Activated T-helper 1 cell treated with anti-CD3 and anti-CD28 coated beads, Interleukin-12 subunit alpha, Interleukin-12 subunit beta, Interleukin-2, Interleukin-4 antibody, amounts not matched to agents 30 ng/mL and 10 ng/mL and 1 ng/mL, durations not matched to agents 14 hours and 24 hours and 36 hours (primary cell): ENCODE data around the gene STRAP. TPM values are rescaled to one million over a fixed set of nuclear protein-coding genes. Genes with fewer than 3 reads are reported as not detected.

Source experiments
- DNase-seq: peaks from one replicate; pipeline ENCODE4 v3.0.0; 2021; ENCODE audit warnings: low spot score
- H3K27ac Mint-ChIP-seq: one replicate; pipeline ENCODE4 v1.8.0; 2021; ENCODE audit warnings: mild to moderate bottlenecking, mixed read lengths
- H3K27me3 Mint-ChIP-seq: one replicate; pipeline ENCODE4 v1.8.0; 2022; ENCODE audit warnings: mild to moderate bottlenecking, moderate library complexity, mixed read lengths; ENCODE audit not compliant: insufficient read depth
- H3K36me3 Mint-ChIP-seq: one replicate; pipeline ENCODE4 v1.8.0; 2021; ENCODE audit warnings: low read depth, mixed read lengths
- H3K4me1 Mint-ChIP-seq: one replicate; pipeline ENCODE4 v1.8.0; 2021; ENCODE audit warnings: low read depth, mixed read lengths
- H3K4me3 Mint-ChIP-seq: one replicate; pipeline ENCODE4 v1.8.0; 2021; ENCODE audit warnings: mild to moderate bottlenecking, moderate library complexity, mixed read lengths
- H3K9me3 Mint-ChIP-seq: one replicate; pipeline ENCODE4 v1.8.0; 2021; ENCODE audit warnings: mixed read lengths
- intact Hi-C: fragments of 100-400 bp; cut with micrococcal nuclease; formaldehyde crosslinking; loops from one replicate; pipeline ENCODE4 v1.15.1; 2024
- total RNA-seq: library from RNA; stranded (reverse); gene quantifications from 2 replicates; pipeline ENCODE4 v1.2.3, GENCODE V29; 2022

STRAP gene
- total RNA-seq, 1 donor from 2014 or later = 147 TPM

- no peaks in the 10 kb centered on the region for H3K9me3 Mint-ChIP-seq
- peaks cover 5% of the 10 kb centered on the region for H3K27me3 Mint-ChIP-seq
- intact Hi-C loops = loop anchor here (5.0 to 10.0 kb wide), 3 partner anchors 918 to 1623 kb away; partner anchors contain the start of gene ARHGDIB
- H3K27ac Mint-ChIP-seq = peak overlapping the region; percentile 40
- DNase-seq = no peak
- H3K4me1 Mint-ChIP-seq = peaks cover 42% of the 10 kb centered on the region
- H3K36me3 Mint-ChIP-seq = peaks cover 14% of the 10 kb centered on the region
- H3K4me3 Mint-ChIP-seq = peak overlapping the region; percentile 71
Measured at GRCh38 chr12:15880721-15881120, 1.5 kb upstream of the STRAP start.

GRCh38 chr12:15883536-15883935, 1.3 kb downstream of the STRAP start:
- no peaks in the 10 kb centered on the region for H3K9me3 Mint-ChIP-seq
- H3K4me3 Mint-ChIP-seq = peak overlapping the region; percentile 97
- H3K4me1 Mint-ChIP-seq = peaks cover 69% of the 10 kb centered on the region
- intact Hi-C loops = loop anchor here (2.0 to 10.0 kb wide), 7 partner anchors 27 to 1626 kb away; partner anchors contain the start of genes ARHGDIB, C12orf60 and WBP11
- H3K36me3 Mint-ChIP-seq = peaks cover 25% of the 10 kb centered on the region
- no peak for DNase-seq
- H3K27me3 Mint-ChIP-seq = no peaks in the 10 kb centered on the region
- peak overlapping the region; percentile 99 for H3K27ac Mint-ChIP-seq

GRCh38 chr12:15886372-15887042, 4.3 kb downstream of the STRAP start:
- Mint-ChIP-seq H3K4me1 (peaks cover 73% of the 10 kb centered on the region), H3K27me3 (no peaks in the 10 kb centered on the region), H3K36me3 (peaks cover 36% of the 10 kb centered on the region), H3K27ac (no peak overlapping the region), H3K9me3 (no peaks in the 10 kb centered on the region), H3K4me3 (no peak overlapping the region)
- intact Hi-C loops = loop anchor here (10.0 kb wide), 1 partner anchor 1492 kb away; no protein-coding TSS in a partner anchor
- DNase-seq = no peak

GRCh38 chr12:15887043-15887817, 5.0 kb downstream of the STRAP start:
- intact Hi-C loops = loop anchor here (10.0 kb wide), 1 partner anchor 1492 kb away; no protein-coding TSS in a partner anchor
- H3K4me3 Mint-ChIP-seq = no peak overlapping the region

GRCh38 chr12:15892645-15893259, 10.6 kb downstream of the STRAP start:
- Mint-ChIP-seq H3K27me3 (no peaks in the 10 kb centered on the region), H3K9me3 (no peaks in the 10 kb centered on the region), H3K4me3 (no peak overlapping the region), H3K27ac (no peak overlapping the region), H3K4me1 (peaks cover 18% of the 10 kb centered on the region), H3K36me3 (peaks cover 22% of the 10 kb centered on the region)
- intact Hi-C loops = no loop called here
- no peak for DNase-seq

More at GRCh38 chr12:15887043-15887817, 5.0 kb downstream of the STRAP start:
- peaks cover 37% of the 10 kb centered on the region for H3K36me3 Mint-ChIP-seq
- no peaks in the 10 kb centered on the region for H3K9me3 Mint-ChIP-seq
- H3K4me1 Mint-ChIP-seq = peaks cover 66% of the 10 kb centered on the region
- no peaks in the 10 kb centered on the region for H3K27me3 Mint-ChIP-seq
- no peak for DNase-seq
- H3K27ac Mint-ChIP-seq = no peak overlapping the region

GRCh38 chr12:15893260-15893659, 11.1 kb downstream of the STRAP start:
- no peak overlapping the region for H3K27ac Mint-ChIP-seq
- H3K4me3 Mint-ChIP-seq = no peak overlapping the region
- intact Hi-C loops = no loop called here
- no peaks in the 10 kb centered on the region for H3K9me3 Mint-ChIP-seq
- no peaks in the 10 kb centered on the region for H3K27me3 Mint-ChIP-seq
- H3K36me3 Mint-ChIP-seq = peaks cover 25% of the 10 kb centered on the region
- H3K4me1 Mint-ChIP-seq = peaks cover 16% of the 10 kb centered on the region
- DNase-seq = no peak

DNA sequence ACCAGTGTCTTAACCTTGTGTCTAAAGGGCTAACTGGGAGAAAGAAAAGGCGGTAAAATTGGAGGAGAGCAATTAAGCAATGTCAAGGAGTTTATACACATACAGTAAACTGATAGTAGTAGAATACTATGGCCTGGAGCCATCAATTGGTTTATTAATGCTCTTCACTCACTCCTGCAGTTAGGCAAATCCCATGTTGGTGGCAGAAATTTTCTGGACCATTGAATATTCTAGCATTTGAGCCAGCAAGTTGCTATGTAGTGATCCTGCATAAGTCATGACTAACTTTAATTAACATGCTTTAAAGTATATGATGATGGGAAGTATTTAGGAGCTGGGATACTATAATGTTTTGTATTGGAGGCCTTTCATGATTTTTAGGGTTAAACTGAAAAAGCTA, 14.7 kb downstream of the STRAP start:
- no peak overlapping the region for H3K27ac Mint-ChIP-seq
- no peak for DNase-seq
- no peaks in the 10 kb centered on the region for H3K27me3 Mint-ChIP-seq
- intact Hi-C loops = loop anchor here (5.0 kb wide), 1 partner anchor 365 kb away; no protein-coding TSS in a partner anchor
- no peak overlapping the region for H3K4me3 Mint-ChIP-seq
- peaks cover 29% of the 10 kb centered on the region for H3K36me3 Mint-ChIP-seq
- H3K9me3 Mint-ChIP-seq = no peaks in the 10 kb centered on the region
- H3K4me1 Mint-ChIP-seq = peaks cover 12% of the 10 kb centered on the region

GRCh38 chr12:15897433-15897832, 15.2 kb downstream of the STRAP start:
- Mint-ChIP-seq H3K27me3 (no peaks in the 10 kb centered on the region), H3K4me1 (peaks cover 12% of the 10 kb centered on the region), H3K4me3 (no peak overlapping the region), H3K36me3 (peaks cover 34% of the 10 kb centered on the region), H3K9me3 (no peaks in the 10 kb centered on the region), H3K27ac (no peak overlapping the region)
- no peak for DNase-seq
- intact Hi-C loops = loop anchor here (5.0 kb wide), 1 partner anchor 365 kb away; no protein-coding TSS in a partner anchor

DNA sequence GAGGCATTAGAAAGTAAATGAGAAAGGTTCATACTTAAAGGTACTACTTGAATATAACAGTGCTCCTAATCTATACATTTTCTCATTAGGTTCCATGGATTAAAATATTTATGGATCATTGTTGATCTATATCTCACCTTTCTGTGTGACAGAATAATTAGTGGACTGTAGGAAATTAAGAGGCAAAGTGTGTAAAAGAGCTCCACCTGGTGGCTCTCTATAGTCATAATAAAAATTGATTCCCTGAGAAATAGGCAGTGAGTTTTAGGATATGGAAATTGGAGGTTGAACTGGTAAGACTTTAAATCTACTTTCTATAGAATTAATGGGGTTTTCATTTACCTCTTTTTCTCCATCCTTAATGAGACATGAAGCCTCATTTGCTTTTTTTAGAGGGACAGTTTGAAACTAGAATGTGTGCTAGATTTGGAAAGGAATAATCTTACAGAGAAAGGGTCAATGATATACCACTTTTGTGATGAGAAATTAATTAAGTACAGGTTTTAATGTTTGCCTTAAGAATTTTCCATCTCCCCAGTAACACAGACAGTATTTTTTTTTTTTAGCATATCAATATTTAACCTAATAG, 17.2 kb downstream of the STRAP start:
- Mint-ChIP-seq H3K9me3 (no peaks in the 10 kb centered on the region), H3K4me1 (peaks cover 12% of the 10 kb centered on the region), H3K27me3 (no peaks in the 10 kb centered on the region), H3K4me3 (no peak overlapping the region), H3K36me3 (peaks cover 37% of the 10 kb centered on the region), H3K27ac (no peak overlapping the region)
- intact Hi-C loops = loop anchor here (1.0 to 5.0 kb wide), 4 partner anchors 12 to 367 kb away; partner anchors contain the start of genes DERA and STRAP
- no peak for DNase-seq

GRCh38 chr12:15904378-15904920, 22.3 kb downstream of the STRAP start:
- H3K4me3 Mint-ChIP-seq = no peak overlapping the region
- no peak overlapping the region for H3K27ac Mint-ChIP-seq
- H3K9me3 Mint-ChIP-seq = no peaks in the 10 kb centered on the region
- peaks cover 28% of the 10 kb centered on the region for H3K36me3 Mint-ChIP-seq
- H3K4me1 Mint-ChIP-seq = peaks cover 1% of the 10 kb centered on the region
- no peaks in the 10 kb centered on the region for H3K27me3 Mint-ChIP-seq
- no peak for DNase-seq
- intact Hi-C loops = no loop called here

DNA sequence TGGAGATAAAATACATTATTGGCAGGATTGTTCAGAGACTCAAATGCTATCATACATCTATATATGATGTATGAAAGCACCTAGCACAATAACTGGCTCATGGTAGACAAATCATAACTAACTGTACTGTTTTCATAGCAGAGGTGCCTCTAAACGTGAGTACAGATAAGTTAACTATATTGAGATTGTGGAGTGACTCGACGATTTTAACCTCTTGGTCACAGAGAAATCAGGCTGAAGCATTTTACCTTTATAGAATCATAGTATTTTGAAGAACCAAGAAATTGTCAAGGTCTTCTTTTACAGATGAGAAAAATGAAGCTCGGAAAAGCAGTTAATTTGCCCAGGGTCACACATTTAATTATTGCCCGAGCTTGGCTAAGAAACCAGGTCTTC, 28.3 kb downstream of the STRAP start:
- no peaks in the 10 kb centered on the region for H3K36me3 Mint-ChIP-seq
- intact Hi-C loops = no loop called here
- H3K9me3 Mint-ChIP-seq = no peaks in the 10 kb centered on the region
- H3K4me1 Mint-ChIP-seq = peaks cover 25% of the 10 kb centered on the region
- peak overlapping the region; percentile 87 for H3K4me3 Mint-ChIP-seq
- DNase-seq = no peak
- peak overlapping the region; percentile 58 for H3K27ac Mint-ChIP-seq
- no peaks in the 10 kb centered on the region for H3K27me3 Mint-ChIP-seq
